ENCODE measurements around the gene VAMP5. TPM values are rescaled to one million over a fixed set of nuclear protein-coding genes. Genes with fewer than 3 reads are reported as not detected.

The VAMP5 gene
- total and polyA plus RNA-seq, 4 donors: 9.7 to 74.6 (median 40.2) TPM

DNA sequence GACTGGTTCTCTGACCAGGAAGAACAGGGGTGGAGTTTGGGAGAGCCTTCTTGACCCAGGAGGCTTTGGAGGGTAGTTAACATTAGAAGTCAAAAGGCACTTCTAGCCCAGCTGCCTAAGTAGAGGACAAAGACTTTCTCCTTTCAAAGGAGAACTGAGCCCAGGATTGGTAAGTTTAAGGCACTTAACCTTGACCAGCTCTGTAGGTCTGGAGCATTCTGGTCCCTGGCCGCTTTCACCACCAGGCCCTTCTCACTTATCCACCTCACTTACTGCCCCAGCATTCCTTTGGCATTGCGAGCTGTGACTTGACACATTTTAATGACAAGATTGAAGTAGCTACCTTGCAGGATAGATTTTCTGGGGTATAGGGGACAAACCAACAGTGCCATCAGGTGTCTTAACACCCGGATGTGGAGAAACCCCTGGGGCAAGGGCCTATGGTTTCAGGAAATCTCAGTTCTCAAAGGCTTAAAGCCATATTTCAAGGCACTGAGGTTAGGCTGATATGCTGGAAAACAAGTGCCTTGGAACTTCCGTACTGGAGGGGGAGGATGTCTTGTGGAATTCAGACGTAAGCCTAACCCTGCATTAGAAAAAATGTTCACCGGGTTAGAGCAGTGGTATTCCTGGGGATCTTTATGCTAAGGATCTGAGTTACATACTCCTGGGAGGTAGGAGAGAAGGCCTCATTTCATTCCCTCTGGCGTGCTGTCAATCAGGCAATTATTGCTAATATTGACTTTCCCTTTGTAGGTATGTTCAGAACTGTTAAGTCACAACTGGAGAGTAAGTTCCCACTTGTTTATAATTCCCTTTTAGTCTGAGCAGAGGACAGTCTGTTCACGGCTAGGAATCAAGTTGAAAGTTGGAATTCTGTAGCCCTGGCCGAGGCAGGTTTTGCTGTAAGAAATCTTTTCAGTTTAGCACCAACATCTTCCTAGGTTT lies 23.3 kb downstream of the VAMP5 start:
- DNase-seq (ENCODE audit: low spot score): no peak
- no peak overlapping the region for H3K27ac ChIP-seq (ENCODE audit: low read depth in 1 of 2, low read length in 2 of 2)
- no peaks in the 10 kb centered on the region for H3K9me3 ChIP-seq (ENCODE audit: control insufficient read depth in 4 of 4, low read length in 3 of 4)

DNA sequence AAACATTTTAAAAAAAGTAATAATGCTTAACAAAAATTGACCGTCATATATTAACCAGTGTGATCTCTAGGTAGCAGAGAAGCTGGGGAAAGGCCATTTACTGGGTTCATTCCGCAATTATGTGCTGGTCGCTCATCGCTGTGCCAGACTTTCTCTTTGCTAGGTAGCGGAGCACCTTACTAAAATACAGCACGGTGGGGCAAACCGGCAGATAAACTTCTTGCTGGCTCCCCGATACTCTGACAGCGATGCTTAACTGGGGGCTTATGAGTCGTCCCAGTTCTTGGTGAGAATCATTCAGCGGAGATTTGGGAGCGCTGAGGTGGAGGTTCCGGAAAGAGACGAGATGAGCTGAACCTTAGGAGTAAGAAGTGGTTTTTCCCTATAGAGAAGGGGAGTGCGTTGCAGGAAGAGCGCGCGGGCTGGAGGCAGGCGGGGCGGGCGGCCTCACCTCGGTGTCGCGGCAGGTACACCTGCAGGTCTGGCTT lies 27.0 kb downstream of the VAMP5 start:
- Histone ChIP-seq H3K9me3 (ENCODE audit: control insufficient read depth in 4 of 4, low read length in 3 of 4) (no peaks in the 10 kb centered on the region), H3K27me3 (ENCODE audit: control insufficient read depth in 4 of 4, insufficient read depth in 4 of 4, low read length in 3 of 4) (no peaks in the 10 kb centered on the region), H3K27ac (ENCODE audit: low read depth in 1 of 2, low read length in 2 of 2) (peak overlapping the region; percentile 74 to 77), H3K36me3 (ENCODE audit: control insufficient read depth in 4 of 4, insufficient read depth in 3 of 4, low read depth in 1 of 4, low read length in 3 of 4) (peaks cover 0 to 10% (median 5%) of the 10 kb centered on the region in 4 donors), H3K9ac (ENCODE audit: low read depth in 1 of 2, low read length in 2 of 2) (peak overlapping the region; percentile 31 to 85), H3K4me3 (ENCODE audit: low read depth in 1 of 3, low read length in 3 of 3) (peak overlapping the region; percentile 60 to 90 (median 88)), H3K4me1 (ENCODE audit: control insufficient read depth in 4 of 4, insufficient read depth in 4 of 4, low read length in 3 of 4) (peaks cover under 1 to 31% (median 29%) of the 10 kb centered on the region in 4 donors)
- DNase-seq (ENCODE audit: low spot score): no peak
- no peak for TF ChIP-seq FOXA2 (IDR thresholded peaks at IDR 0.05)
- no peak for TF ChIP-seq MAX (IDR thresholded peaks at IDR 0.05)
- TF ChIP-seq, protein P1, sequence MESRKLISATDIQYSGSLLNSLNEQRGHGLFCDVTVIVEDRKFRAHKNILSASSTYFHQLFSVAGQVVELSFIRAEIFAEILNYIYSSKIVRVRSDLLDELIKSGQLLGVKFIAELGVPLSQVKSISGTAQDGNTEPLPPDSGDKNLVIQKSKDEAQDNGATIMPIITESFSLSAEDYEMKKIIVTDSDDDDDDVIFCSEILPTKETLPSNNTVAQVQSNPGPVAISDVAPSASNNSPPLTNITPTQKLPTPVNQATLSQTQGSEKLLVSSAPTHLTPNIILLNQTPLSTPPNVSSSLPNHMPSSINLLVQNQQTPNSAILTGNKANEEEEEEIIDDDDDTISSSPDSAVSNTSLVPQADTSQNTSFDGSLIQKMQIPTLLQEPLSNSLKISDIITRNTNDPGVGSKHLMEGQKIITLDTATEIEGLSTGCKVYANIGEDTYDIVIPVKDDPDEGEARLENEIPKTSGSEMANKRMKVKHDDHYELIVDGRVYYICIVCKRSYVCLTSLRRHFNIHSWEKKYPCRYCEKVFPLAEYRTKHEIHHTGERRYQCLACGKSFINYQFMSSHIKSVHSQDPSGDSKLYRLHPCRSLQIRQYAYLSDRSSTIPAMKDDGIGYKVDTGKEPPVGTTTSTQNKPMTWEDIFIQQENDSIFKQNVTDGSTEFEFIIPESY (IDR thresholded peaks at IDR 0.05): no peak
- no peak for TF ChIP-seq HNF4G (IDR thresholded peaks at IDR 0.05)
- WGBS: 5% methylated on average over 24 of the region's 24 CpGs

More for the DNA sequence above, 23.3 kb downstream of the VAMP5 start:
- no peaks in the 10 kb centered on the region for H3K27me3 ChIP-seq (ENCODE audit: control insufficient read depth in 4 of 4, insufficient read depth in 4 of 4, low read length in 3 of 4)
- no peak overlapping the region for H3K4me3 ChIP-seq (ENCODE audit: low read depth in 1 of 3, low read length in 3 of 3)
- H3K4me1 ChIP-seq (ENCODE audit: control insufficient read depth in 4 of 4, insufficient read depth in 4 of 4, low read length in 3 of 4): peaks cover 3 to 58% (median 51%) of the 10 kb centered on the region in 4 donors
- H3K36me3 ChIP-seq (ENCODE audit: control insufficient read depth in 4 of 4, insufficient read depth in 3 of 4, low read depth in 1 of 4, low read length in 3 of 4): peaks cover 0 to 10% (median 5%) of the 10 kb centered on the region in 4 donors
- no peak overlapping the region for H3K9ac ChIP-seq (ENCODE audit: low read depth in 1 of 2, low read length in 2 of 2)
- TF ChIP-seq, protein P2, sequence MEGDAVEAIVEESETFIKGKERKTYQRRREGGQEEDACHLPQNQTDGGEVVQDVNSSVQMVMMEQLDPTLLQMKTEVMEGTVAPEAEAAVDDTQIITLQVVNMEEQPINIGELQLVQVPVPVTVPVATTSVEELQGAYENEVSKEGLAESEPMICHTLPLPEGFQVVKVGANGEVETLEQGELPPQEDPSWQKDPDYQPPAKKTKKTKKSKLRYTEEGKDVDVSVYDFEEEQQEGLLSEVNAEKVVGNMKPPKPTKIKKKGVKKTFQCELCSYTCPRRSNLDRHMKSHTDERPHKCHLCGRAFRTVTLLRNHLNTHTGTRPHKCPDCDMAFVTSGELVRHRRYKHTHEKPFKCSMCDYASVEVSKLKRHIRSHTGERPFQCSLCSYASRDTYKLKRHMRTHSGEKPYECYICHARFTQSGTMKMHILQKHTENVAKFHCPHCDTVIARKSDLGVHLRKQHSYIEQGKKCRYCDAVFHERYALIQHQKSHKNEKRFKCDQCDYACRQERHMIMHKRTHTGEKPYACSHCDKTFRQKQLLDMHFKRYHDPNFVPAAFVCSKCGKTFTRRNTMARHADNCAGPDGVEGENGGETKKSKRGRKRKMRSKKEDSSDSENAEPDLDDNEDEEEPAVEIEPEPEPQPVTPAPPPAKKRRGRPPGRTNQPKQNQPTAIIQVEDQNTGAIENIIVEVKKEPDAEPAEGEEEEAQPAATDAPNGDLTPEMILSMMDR (IDR thresholded peaks at IDR 0.05; ENCODE audit: low read depth, low read length, missing input control): no peak
- TF ChIP-seq NR2F2 (IDR thresholded peaks at IDR 0.05) (no peak), GABPA (IDR thresholded peaks at IDR 0.05 in 1 of 2, conservative IDR thresholded peaks at IDR 0.05 in 1 of 2) (no peak), FOXA2 (IDR thresholded peaks at IDR 0.05) (no peak), FOXA1 (IDR thresholded peaks at IDR 0.05) (no peak), TAF1 (conservative IDR thresholded peaks at IDR 0.05) (no peak), HNF4G (IDR thresholded peaks at IDR 0.05) (no peak), RAD21 (IDR thresholded peaks at IDR 0.05) (no peak), JUND (IDR thresholded peaks at IDR 0.05) (no peak), EGR1 (IDR thresholded peaks at IDR 0.05; ENCODE audit: low read depth in 2 of 2) (no peak), SP1 (IDR thresholded peaks at IDR 0.05) (no peak), ATF3 (IDR thresholded peaks at IDR 0.05) (no peak), YY1 (IDR thresholded peaks at IDR 0.05) (no peak), HNF4A (conservative IDR thresholded peaks at IDR 0.05) (no peak), MAX (IDR thresholded peaks at IDR 0.05) (no peak), RXRA (IDR thresholded peaks at IDR 0.05) (no peak)
- TF ChIP-seq, protein P1 (IDR thresholded peaks at IDR 0.05): no peak
- WGBS: 69% methylated on average over 9 of the region's 9 CpGs
